ENCODE results near the gene STH. TPM values are rescaled to one million over a fixed set of nuclear protein-coding genes. Genes with fewer than 3 reads are reported as not detected.

Gene STH
- total and polyA plus RNA-seq, 2 of the 4 experiments (the other 2 are of a cell fraction) = not detected

DNA sequence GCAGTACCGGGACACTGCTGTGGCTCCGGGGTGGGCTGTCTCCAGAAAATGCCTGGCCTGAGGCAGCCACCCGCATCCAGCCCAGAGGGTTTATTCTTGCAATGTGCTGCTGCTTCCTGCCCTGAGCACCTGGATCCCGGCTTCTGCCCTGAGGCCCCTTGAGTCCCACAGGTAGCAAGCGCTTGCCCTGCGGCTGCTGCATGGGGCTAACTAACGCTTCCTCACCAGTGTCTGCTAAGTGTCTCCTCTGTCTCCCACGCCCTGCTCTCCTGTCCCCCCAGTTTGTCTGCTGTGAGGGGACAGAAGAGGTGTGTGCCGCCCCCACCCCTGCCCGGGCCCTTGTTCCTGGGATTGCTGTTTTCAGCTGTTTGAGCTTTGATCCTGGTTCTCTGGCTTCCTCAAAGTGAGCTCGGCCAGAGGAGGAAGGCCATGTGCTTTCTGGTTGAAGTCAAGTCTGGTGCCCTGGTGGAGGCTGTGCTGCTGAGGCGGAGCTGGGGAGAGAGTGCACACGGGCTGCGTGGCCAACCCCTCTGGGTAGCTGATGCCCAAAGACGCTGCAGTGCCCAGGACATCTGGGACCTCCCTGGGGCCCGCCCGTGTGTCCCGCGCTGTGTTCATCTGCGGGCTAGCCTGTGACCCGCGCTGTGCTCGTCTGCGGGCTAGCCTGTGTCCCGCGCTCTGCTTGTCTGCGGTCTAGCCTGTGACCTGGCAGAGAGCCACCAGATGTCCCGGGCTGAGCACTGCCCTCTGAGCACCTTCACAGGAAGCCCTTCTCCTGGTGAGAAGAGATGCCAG is 12.9 kb downstream of the STH start:
- ATAC-seq (ENCODE audit: low read depth) = no peak
- H3K9ac ChIP-seq (ENCODE audit: low read depth, low read length) = no peak overlapping the region
- H2AK9ac ChIP-seq (replicated peaks; ENCODE audit: low read depth, low read length, poor library complexity) = no peak overlapping the region
- in situ Hi-C loops (cut with MboI; ENCODE audit: low sequenced_read_pairs) = no loop called here
- ChIA-PET CTCF (interaction anchor here (0.6 kb wide), 1 partner anchor 861 kb away, joined by 4 read pairs; no protein-coding TSS in a partner anchor), POLR2A (ENCODE audit: unreplicated experiment) (no interaction called here)
- H3K9me1 ChIP-seq (ENCODE audit: insufficient read depth, low read length) = peaks cover 3% of the 10 kb centered on the region
- 85% methylated on average over 13 of the region's 28 CpGs; no CpG with 5 or more reads in 1 of the 2 experiments for WGBS, 2 experiments (ENCODE audit: extremely low coverage in 2 of 2, insufficient read length in 1 of 2)
- H3K4me1 ChIP-seq (ENCODE audit: control insufficient read depth, insufficient read depth, low read length) = peaks cover 7% of the 10 kb centered on the region
- no peak overlapping the region for H3K56ac ChIP-seq (ENCODE audit: extremely low read depth, insufficient read depth, low read length)
- H3K4ac ChIP-seq (ENCODE audit: low read depth, low read length) = no peak overlapping the region
- no peak overlapping the region for H2AFZ ChIP-seq (replicated peaks; ENCODE audit: low read length, poor library complexity)
- H2AK5ac ChIP-seq (ENCODE audit: low read depth, low read length) = no peak overlapping the region
- no peaks in the 10 kb centered on the region for H3K9me3 ChIP-seq (ENCODE audit: control insufficient read depth, insufficient read depth, low read length)
- no peaks in the 10 kb centered on the region for H3K79me1 ChIP-seq (ENCODE audit: low read depth in 1 of 2, low read length in 2 of 2)
- DNase-seq = no peak
- no peak overlapping the region for H4K91ac ChIP-seq (ENCODE audit: insufficient read depth, low read depth, low read length)
- no peak overlapping the region for H2BK20ac ChIP-seq (ENCODE audit: low read depth, low read length)
- no peaks in the 10 kb centered on the region for H4K20me1 ChIP-seq (ENCODE audit: insufficient read depth, low read length)
- no peak overlapping the region for H3K27ac ChIP-seq (ENCODE audit: insufficient read depth, low read length)
- H2BK5ac ChIP-seq (ENCODE audit: low read depth, low read length, poor library complexity, severe bottlenecking) = no peak overlapping the region
- no peak overlapping the region for H2BK15ac ChIP-seq (ENCODE audit: low read depth, low read length)
- no peak overlapping the region for H3K4me3 ChIP-seq (ENCODE audit: insufficient read depth, low read depth, low read length)
- H4K8ac ChIP-seq (ENCODE audit: low read depth in 2 of 2, low read length in 2 of 2) = no peak overlapping the region
- TF ChIP-seq RAD21 (IDR thresholded peaks at IDR 0.05; ENCODE audit: low read length) (no peak), CTCF (conservative IDR thresholded peaks at IDR 0.05; ENCODE audit: low read depth, low read length) (no peak), POLR2A (IDR thresholded peaks at IDR 0.05; ENCODE audit: low read depth, low read length) (no peak), RFX5 (IDR thresholded peaks at IDR 0.05; ENCODE audit: low read depth, low read length) (no peak), MXI1 (IDR thresholded peaks at IDR 0.05; ENCODE audit: borderline replicate concordance, low read depth, low read length) (no peak), SMC3 (IDR thresholded peaks at IDR 0.05; ENCODE audit: low read depth, low read length) (no peak), MAFK (IDR thresholded peaks at IDR 0.05; ENCODE audit: low read depth, low read length) (no peak), CEBPB (IDR thresholded peaks at IDR 0.05; ENCODE audit: low read depth, low read length) (no peak), MAZ (IDR thresholded peaks at IDR 0.05; ENCODE audit: borderline replicate concordance, low read depth, low read length) (no peak), CHD1 (IDR thresholded peaks at IDR 0.05; ENCODE audit: low read depth, low read length) (no peak), ELK1 (IDR thresholded peaks at IDR 0.05; ENCODE audit: borderline replicate concordance, low read depth, low read length) (no peak), FOS (IDR thresholded peaks at IDR 0.05; ENCODE audit: low read depth, low read length) (no peak), RCOR1 (IDR thresholded peaks at IDR 0.05; ENCODE audit: insufficient replicate concordance, low read length) (no peak), NFE2L2 (IDR thresholded peaks at IDR 0.05; ENCODE audit: low read depth, low read length) (no peak), BHLHE40 (IDR thresholded peaks at IDR 0.05; ENCODE audit: low read depth, low read length) (no peak)
- TF ChIP-seq, protein P1, sequence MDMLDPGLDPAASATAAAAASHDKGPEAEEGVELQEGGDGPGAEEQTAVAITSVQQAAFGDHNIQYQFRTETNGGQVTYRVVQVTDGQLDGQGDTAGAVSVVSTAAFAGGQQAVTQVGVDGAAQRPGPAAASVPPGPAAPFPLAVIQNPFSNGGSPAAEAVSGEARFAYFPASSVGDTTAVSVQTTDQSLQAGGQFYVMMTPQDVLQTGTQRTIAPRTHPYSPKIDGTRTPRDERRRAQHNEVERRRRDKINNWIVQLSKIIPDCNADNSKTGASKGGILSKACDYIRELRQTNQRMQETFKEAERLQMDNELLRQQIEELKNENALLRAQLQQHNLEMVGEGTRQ (IDR thresholded peaks at IDR 0.05; ENCODE audit: low read depth, low read length) = no peak
- H3K23ac ChIP-seq (ENCODE audit: low read depth, low read length) = no peak overlapping the region
- intact Hi-C loops (cut with micrococcal nuclease) = no loop called here
- BruUV-seq (replicated peaks) = no TSS peak
- no peaks in the 10 kb centered on the region for H3K36me3 ChIP-seq (ENCODE audit: control insufficient read depth, insufficient read depth, low read length)
- dilution Hi-C loops (cut with HindIII; ENCODE audit: low sequenced_read_pairs, unreplicated experiment) = no loop called here
- no peak overlapping the region for H3K14ac ChIP-seq (replicated peaks; ENCODE audit: low read depth, low read length)
- peaks cover 5% of the 10 kb centered on the region for H3K27me3 ChIP-seq (ENCODE audit: control insufficient read depth, insufficient read depth, low read length)
- no peak overlapping the region for H4K5ac ChIP-seq (ENCODE audit: low read depth, low read length)
- H3K18ac ChIP-seq (ENCODE audit: low read depth, low read length) = no peak overlapping the region
- no peak overlapping the region for H2BK120ac ChIP-seq (ENCODE audit: low read depth, low read length)
- H3K4me2 ChIP-seq (ENCODE audit: low read depth, low read length) = no peak overlapping the region

All from IMR-90 (cell line).